Large intestine (tissue), 3 donors: Measurements from ENCODE around the gene ZNF234. TPM values are rescaled to one million over a fixed set of nuclear protein-coding genes. Genes with fewer than 3 reads are reported as not detected.
"Not testable (repeated sequence)": the region's sequence is repeated elsewhere in the genome, so short reads cannot be mapped to it uniquely, and the experiment has no call there.

Experiments used
- DNase-seq, 2 donors: peaks; one replicate each; pipeline versions ENCODE4 v3.0.0 to v3.0.0-alpha.2; 2013
- H3K27ac ChIP-seq: one replicate; pipeline ENCODE4 v1.5.1; 2013; ENCODE audit warnings: low read length
- H3K27me3 ChIP-seq: 2 replicates; pipeline ENCODE4 v1.6.1; 2013; ENCODE audit warnings: low read length; ENCODE audit not compliant: control insufficient read depth, insufficient read depth
- H3K36me3 ChIP-seq: 2 replicates; pipeline ENCODE4 v1.6.1; 2013; ENCODE audit warnings: low read length; ENCODE audit not compliant: control insufficient read depth, insufficient read depth
- H3K4me1 ChIP-seq: one replicate; pipeline ENCODE4 v1.6.1; 2013; ENCODE audit warnings: low read length; ENCODE audit not compliant: control insufficient read depth, insufficient read depth
- H3K4me3 ChIP-seq: one replicate; pipeline ENCODE4 v1.5.1; 2013; ENCODE audit warnings: low read length
- H3K9me3 ChIP-seq: one replicate; pipeline ENCODE4 v1.6.1; 2013; ENCODE audit warnings: mild to moderate bottlenecking, low read depth, low read length, moderate library complexity; ENCODE audit not compliant: control insufficient read depth
- WGBS: methylation state at CpG from one replicate; pipeline ENCODE4 v1.1.5; 2013; ENCODE audit warnings: low lambda C conversion rate; ENCODE audit not compliant: insufficient coverage; 5-methylcytosine and 5-hydroxymethylcytosine counted together
- polyA plus RNA-seq: library from polyadenylated mRNA; unstranded; fragments of 120-200 nt; gene quantifications from one replicate; pipeline ENCODE4 v1.2.1, GENCODE V29; 2013

The ZNF234 gene
- polyA plus RNA-seq, 1 donor: 12.0 TPM

DNA sequence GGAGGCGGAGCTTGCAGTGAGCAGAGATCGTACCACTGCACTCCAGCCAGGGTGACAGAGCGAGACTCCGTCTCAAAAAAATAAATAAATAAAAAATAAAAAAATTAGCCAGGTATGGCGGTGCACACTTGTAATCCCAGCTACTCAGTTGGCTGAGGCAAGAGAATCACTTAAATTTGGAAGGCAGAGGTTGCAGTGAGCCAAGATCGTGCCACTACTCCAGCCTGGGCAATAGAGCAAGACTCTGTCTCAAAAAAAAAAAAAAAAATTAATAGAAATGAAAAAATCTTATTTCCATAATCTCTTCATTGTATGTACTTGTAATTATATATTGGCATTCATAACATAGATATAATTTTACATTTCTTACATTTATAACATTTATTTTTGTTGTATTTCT is 29.3 kb downstream of the ZNF234 start:
- H3K27me3 ChIP-seq, DNase-seq, H3K4me1 ChIP-seq, H3K4me3 ChIP-seq, H3K27ac ChIP-seq: not testable (repeated sequence)
- H3K9me3 ChIP-seq: peaks cover 32% of the 10 kb centered on the region
- WGBS: no CpG with 5 or more reads among the region's 6 CpGs
- H3K36me3 ChIP-seq: peaks cover 74% of the 10 kb centered on the region

DNA sequence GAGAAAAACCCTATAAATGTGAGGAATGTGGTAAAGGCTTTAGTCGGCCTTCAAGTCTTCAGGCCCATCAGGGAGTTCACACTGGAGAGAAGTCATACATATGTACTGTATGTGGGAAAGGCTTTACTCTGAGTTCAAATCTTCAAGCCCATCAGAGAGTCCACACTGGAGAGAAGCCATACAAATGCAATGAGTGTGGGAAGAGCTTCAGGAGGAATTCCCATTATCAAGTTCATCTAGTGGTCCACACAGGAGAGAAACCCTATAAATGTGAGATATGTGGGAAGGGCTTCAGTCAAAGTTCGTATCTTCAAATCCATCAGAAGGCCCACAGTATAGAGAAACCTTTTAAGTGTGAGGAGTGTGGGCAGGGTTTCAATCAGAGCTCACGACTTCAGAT is 35.2 kb downstream of the ZNF234 start:
- Histone ChIP-seq H3K4me1 (no peaks in the 10 kb centered on the region), H3K27ac (no peak overlapping the region), H3K9me3 (peaks cover 37% of the 10 kb centered on the region), H3K36me3 (peaks cover 55% of the 10 kb centered on the region), H3K4me3 (no peak overlapping the region), H3K27me3 (no peaks in the 10 kb centered on the region)
- no CpG with 5 or more reads among the region's 3 CpGs for WGBS
- DNase-seq: no peak

- no peak for DNase-seq
- H3K9me3 ChIP-seq: peaks cover 25% of the 10 kb centered on the region
- peaks cover 13% of the 10 kb centered on the region for H3K36me3 ChIP-seq
Observed at GRCh38 chr19:44180968-44181367, 39.6 kb downstream of the ZNF234 start.

DNA sequence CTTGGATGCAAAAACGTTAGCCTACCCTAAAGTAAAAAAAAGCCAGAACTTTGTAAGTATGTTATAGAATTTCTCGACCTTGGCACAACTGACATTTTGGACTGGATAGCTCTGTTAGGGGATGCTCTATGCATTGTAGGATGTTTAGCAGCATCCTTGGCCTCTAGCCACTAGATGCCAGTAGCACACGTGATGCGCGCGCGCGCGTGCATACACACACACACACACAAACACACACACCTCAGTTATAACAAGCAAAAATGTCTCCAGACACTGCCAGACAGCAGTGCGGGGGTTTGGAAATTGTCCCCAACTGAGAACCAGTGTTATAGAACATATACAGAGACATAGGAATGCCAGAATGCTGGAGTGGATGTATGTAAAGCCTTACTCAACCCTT is 40.8 kb downstream of the ZNF234 start:
- no peaks in the 10 kb centered on the region for H3K27me3 ChIP-seq
- peaks cover under 1% of the 10 kb centered on the region for H3K36me3 ChIP-seq
- H3K4me1 ChIP-seq: no peaks in the 10 kb centered on the region
- no peak overlapping the region for H3K4me3 ChIP-seq
- whole genome bisulfite sequencing: 71% methylated on average over 1 of the region's 10 CpGs
- no peak overlapping the region for H3K27ac ChIP-seq
- DNase-seq: no peak
- H3K9me3 ChIP-seq: peaks cover 31% of the 10 kb centered on the region

More at GRCh38 chr19:44180968-44181367, 39.6 kb downstream of the ZNF234 start:
- Histone ChIP-seq H3K27ac (no peak overlapping the region), H3K4me1 (no peaks in the 10 kb centered on the region), H3K4me3 (no peak overlapping the region), H3K27me3 (no peaks in the 10 kb centered on the region)

GRCh38 chr19:44190020-44190419 is 48.7 kb downstream of the ZNF234 start:
- no peak overlapping the region for H3K4me3 ChIP-seq
- H3K9me3 ChIP-seq: peaks cover 9% of the 10 kb centered on the region
- WGBS: 100% methylated on average over 2 of the region's 6 CpGs
- DNase-seq: no peak
- H3K36me3 ChIP-seq: no peaks in the 10 kb centered on the region
- H3K27me3 ChIP-seq: no peaks in the 10 kb centered on the region
- H3K27ac ChIP-seq: no peak overlapping the region
- H3K4me1 ChIP-seq: no peaks in the 10 kb centered on the region

DNA sequence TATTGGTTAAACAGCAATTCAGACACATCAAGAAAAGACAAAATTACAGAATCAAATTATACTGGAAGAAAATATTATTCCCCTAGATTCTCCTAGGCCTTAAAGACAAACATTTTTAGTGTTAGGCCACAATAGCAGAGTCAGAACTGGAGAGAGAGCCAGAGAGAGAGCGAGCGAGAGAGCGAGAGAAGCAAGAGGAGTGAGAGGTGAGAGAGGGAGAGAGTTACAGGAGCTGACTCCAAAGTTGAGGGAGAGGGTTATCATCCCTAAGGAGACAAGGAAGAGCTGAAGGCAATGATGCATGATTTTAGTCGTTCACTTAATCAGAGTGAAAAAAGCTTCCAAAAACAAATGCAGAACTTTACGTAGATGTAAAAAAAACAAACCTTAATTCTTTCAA is 50.8 kb downstream of the ZNF234 start:
- H3K9me3 ChIP-seq: peaks cover 4% of the 10 kb centered on the region
- no peak overlapping the region for H3K4me3 ChIP-seq
- no peaks in the 10 kb centered on the region for H3K4me1 ChIP-seq
- no peaks in the 10 kb centered on the region for H3K36me3 ChIP-seq
- no peak overlapping the region for H3K27ac ChIP-seq
- 80% methylated on average over 4 of the region's 5 CpGs for WGBS
- no peak for DNase-seq
- no peaks in the 10 kb centered on the region for H3K27me3 ChIP-seq

GRCh38 chr19:44196772-44197171 is 55.4 kb downstream of the ZNF234 start:
- H3K9me3 ChIP-seq: peaks cover 4% of the 10 kb centered on the region

GRCh38 chr19:44202470-44202869 is 61.1 kb downstream of the ZNF234 start:
- DNase-seq: no peak
- H3K4me3 ChIP-seq: no peak overlapping the region
- no peaks in the 10 kb centered on the region for H3K36me3 ChIP-seq
- H3K4me1 ChIP-seq: no peaks in the 10 kb centered on the region
- peaks cover 4% of the 10 kb centered on the region for H3K27me3 ChIP-seq
- peaks cover 8% of the 10 kb centered on the region for H3K9me3 ChIP-seq
- WGBS: 100% methylated on average over 1 of the region's 1 CpG
- no peak overlapping the region for H3K27ac ChIP-seq

More at GRCh38 chr19:44196772-44197171, 55.4 kb downstream of the ZNF234 start:
- Histone ChIP-seq H3K36me3 (no peaks in the 10 kb centered on the region), H3K27me3 (no peaks in the 10 kb centered on the region), H3K4me1 (no peaks in the 10 kb centered on the region), H3K27ac (no peak overlapping the region), H3K4me3 (no peak overlapping the region)
- no peak for DNase-seq

DNA sequence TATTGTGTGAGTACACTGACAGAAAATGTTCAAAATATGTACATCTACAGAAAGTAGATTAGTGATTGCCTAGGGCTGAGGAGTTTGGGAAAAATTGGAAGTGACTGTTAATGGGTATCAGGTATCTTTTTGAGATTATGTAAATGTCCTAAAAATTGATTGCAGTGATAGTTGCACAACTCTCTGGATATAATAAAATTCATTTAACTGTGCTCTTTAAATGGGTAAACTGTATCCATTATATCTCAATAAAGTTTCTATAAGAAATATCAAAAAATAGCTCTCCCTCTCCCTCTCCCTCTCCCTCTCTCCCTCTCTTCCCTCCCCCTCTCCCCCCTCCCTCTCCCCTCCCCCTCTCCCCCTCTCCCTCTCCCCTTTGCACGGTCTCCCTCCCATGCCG is 61.6 kb downstream of the ZNF234 start:
- Histone ChIP-seq H3K4me3 (no peak overlapping the region), H3K36me3 (no peaks in the 10 kb centered on the region), H3K9me3 (peaks cover 8% of the 10 kb centered on the region), H3K4me1 (no peaks in the 10 kb centered on the region), H3K27me3 (peaks cover 4% of the 10 kb centered on the region), H3K27ac (no peak overlapping the region)
- no CpG with 5 or more reads among the region's 2 CpGs for WGBS
- no peak for DNase-seq

GRCh38 chr19:44203877-44204276 is 62.5 kb downstream of the ZNF234 start:
- DNase-seq, H3K9me3 ChIP-seq, H3K36me3 ChIP-seq, H3K27ac ChIP-seq, H3K4me1 ChIP-seq, H3K27me3 ChIP-seq, H3K4me3 ChIP-seq: not testable (repeated sequence)
- WGBS: no CpG with 5 or more reads among the region's 31 CpGs

- Histone ChIP-seq H3K36me3 (no peaks in the 10 kb centered on the region), H3K4me1 (no peaks in the 10 kb centered on the region), H3K27ac (no peak overlapping the region), H3K27me3 (peaks cover 4% of the 10 kb centered on the region), H3K4me3 (no peak overlapping the region), H3K9me3 (peaks cover 8% of the 10 kb centered on the region)
- no peak for DNase-seq
- 75% methylated on average over 1 of the region's 2 CpGs for WGBS
Observed at GRCh38 chr19:44204772-44205171, 63.4 kb downstream of the ZNF234 start.
